Left lobe of liver (tissue), 2 donors: Measurements from ENCODE around the gene ARSA. TPM values are rescaled to one million over a fixed set of nuclear protein-coding genes. Genes with fewer than 3 reads are reported as not detected.
"Not testable (repeated sequence)": the region's sequence is repeated elsewhere in the genome, so short reads cannot be mapped to it uniquely, and the experiment has no call there.

ENCODE experiments used
- ATAC-seq: fragments of 200-7000 bp; cut with Tn5 transposase; one replicate; pipeline ENCODE4 v1.9.1; 2020; ENCODE audit warnings: mild to moderate bottlenecking, moderate library complexity
- DNase-seq: peaks from one replicate; pipeline ENCODE4 v3.0.0-alpha.2; 2020; ENCODE audit warnings: low spot score
- total RNA-seq: library from RNA; stranded (reverse); gene quantifications from one replicate; pipeline ENCODE4 v1.2.1, GENCODE V29; 2021
- donor health status: DM: no; HTN: no; CAD: no; lungs with moderate emphysema.
- donor health status: DM: no; HTN: yes; CAD: no.

Gene ARSA
- total RNA-seq, result 49.0 TPM

GRCh38 chr22:50627642-50628542 lies at the start of gene ARSA:
TSS of gene ARSA (minus strand) at chr22:50628152. CDS start at chr22:50627779, 373 bp downstream.
- DNase-seq (peak; percentile 88), ATAC-seq (peak; percentile 89)

- DNase-seq, result no peak
- ATAC-seq, result no peak
Observed at GRCh38 chr22:50676661-50677492, 48.9 kb upstream of the ARSA start.

GRCh38 chr22:50676180-50676636 lies 48.3 kb upstream of the ARSA start:
- DNase-seq (no peak), ATAC-seq (no peak)

GRCh38 chr22:50675553-50676179 lies 47.7 kb upstream of the ARSA start:
- no peak for DNase-seq
- ATAC-seq, result no peak

GRCh38 chr22:50674606-50675552 lies 46.9 kb upstream of the ARSA start:
- no peak for DNase-seq
- ATAC-seq, result peak; percentile 28

- no peak for ATAC-seq
- DNase-seq, result no peak
Observed at GRCh38 chr22:50674130-50674500, 46.2 kb upstream of the ARSA start.

- no peak for ATAC-seq
- no peak for DNase-seq
Observed at GRCh38 chr22:50673231-50674129, 45.5 kb upstream of the ARSA start.

- DNase-seq (peak; percentile 57), ATAC-seq (peak; percentile 63)
Observed at GRCh38 chr22:50672471-50673230, 44.7 kb upstream of the ARSA start, which contains the start of gene SHANK3. TSS of gene SHANK3 (plus strand) at chr22:50672823.

- DNase-seq (no peak), ATAC-seq (no peak)
Observed at GRCh38 chr22:50672041-50672440, 44.1 kb upstream of the ARSA start.

GRCh38 chr22:50671641-50672040 lies 43.7 kb upstream of the ARSA start:
- no peak for DNase-seq

GRCh38 chr22:50670914-50671538 lies 43.1 kb upstream of the ARSA start:
- no peak for ATAC-seq
- no peak for DNase-seq

More at GRCh38 chr22:50671641-50672040, 43.7 kb upstream of the ARSA start:
- no peak for ATAC-seq

GRCh38 chr22:50670513-50670912 lies 42.6 kb upstream of the ARSA start:
- ATAC-seq (no peak), DNase-seq (no peak)

- no peak for ATAC-seq
- DNase-seq, result no peak
Observed at GRCh38 chr22:50665738-50666137, 37.8 kb upstream of the ARSA start.

- ATAC-seq (no peak), DNase-seq (no peak)
Observed at GRCh38 chr22:50665212-50665611, 37.3 kb upstream of the ARSA start.

GRCh38 chr22:50660306-50660705 lies 32.4 kb upstream of the ARSA start:
- ATAC-seq (no peak), DNase-seq (no peak)

- not testable (repeated sequence) for DNase-seq
Observed at GRCh38 chr22:50659711-50660110, 31.8 kb upstream of the ARSA start.

GRCh38 chr22:50657925-50658324 lies 30.0 kb upstream of the ARSA start:
- ATAC-seq, result peak; percentile 50
- no peak for DNase-seq

More at GRCh38 chr22:50659711-50660110, 31.8 kb upstream of the ARSA start:
- ATAC-seq, result not testable (repeated sequence)
